ENCODE measurements around the gene TMEM38B.
"Not testable (repeated sequence)": the region's sequence is repeated elsewhere in the genome, so short reads cannot be mapped to it uniquely, and the experiment has no call there.

The TMEM38B gene

GRCh38 chr9:105725370-105725769 lies 31.0 kb downstream of the TMEM38B start:
- DNase-seq: no peak

GRCh38 chr9:105728230-105728629 lies 33.9 kb downstream of the TMEM38B start:
- not testable (repeated sequence) for DNase-seq

- DNase-seq: not testable (repeated sequence)
Observed at GRCh38 chr9:105731420-105731819, 37.1 kb downstream of the TMEM38B start.

DNA sequence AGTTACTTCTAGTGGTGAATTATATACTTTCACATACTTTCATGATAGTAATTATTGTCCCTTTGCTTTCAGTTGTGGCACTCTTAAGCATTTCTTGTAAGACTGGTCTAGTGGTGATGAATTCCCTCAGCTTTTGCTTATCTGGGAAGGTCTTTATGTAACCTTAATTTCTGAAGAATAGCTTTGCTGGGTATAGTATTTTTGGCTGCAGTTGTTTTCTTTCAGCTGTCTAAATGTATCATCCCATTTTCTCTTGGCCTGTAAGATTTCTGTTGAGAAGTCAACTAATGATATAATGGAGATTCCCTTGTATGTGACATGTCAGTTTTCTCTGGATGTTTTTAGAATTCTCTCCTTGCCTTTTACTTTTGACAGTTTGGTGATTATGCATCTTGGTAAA lies 41.0 kb downstream of the TMEM38B start:
- no peak for DNase-seq

DNA sequence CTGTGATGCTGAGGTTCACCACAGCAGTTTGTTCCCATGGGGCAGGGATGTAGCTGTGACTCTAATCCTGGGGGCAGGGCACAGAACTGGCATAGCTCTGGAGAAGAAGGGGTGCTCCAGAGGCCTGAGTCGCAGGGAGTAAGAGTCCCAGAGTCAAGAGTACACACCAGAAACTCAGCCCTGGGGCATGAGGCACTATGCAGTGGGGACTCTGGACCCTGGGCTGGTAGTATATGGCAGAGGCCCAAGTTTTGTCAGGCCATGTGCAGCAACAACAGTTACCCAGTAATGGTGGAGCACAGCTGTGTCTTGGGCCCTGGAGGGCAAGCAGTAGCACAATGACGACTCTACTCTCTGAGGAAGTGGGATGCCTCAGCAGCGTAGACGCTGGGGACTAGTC lies 42.9 kb downstream of the TMEM38B start:
- DNase-seq: no peak

DNA sequence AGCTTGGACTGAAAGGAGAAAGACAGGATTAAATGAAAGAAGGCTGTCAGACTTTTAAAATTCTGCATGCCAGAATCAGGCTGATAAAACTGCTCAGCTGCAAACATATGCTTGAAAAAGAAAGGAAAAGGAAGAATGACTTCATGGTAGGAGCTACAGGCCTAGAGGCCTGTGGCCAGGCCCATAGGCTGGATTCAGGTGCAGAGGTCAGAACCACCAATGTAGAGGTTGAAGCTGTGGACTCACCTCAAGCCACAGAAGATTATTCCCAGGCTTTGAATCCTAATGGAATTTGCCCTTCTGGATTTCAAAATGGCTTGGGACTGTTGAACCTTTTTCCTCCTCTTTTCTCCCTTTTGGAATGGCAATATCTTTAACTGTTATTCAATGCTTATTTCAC lies 47.7 kb downstream of the TMEM38B start:
- DNase-seq: no peak

DNA sequence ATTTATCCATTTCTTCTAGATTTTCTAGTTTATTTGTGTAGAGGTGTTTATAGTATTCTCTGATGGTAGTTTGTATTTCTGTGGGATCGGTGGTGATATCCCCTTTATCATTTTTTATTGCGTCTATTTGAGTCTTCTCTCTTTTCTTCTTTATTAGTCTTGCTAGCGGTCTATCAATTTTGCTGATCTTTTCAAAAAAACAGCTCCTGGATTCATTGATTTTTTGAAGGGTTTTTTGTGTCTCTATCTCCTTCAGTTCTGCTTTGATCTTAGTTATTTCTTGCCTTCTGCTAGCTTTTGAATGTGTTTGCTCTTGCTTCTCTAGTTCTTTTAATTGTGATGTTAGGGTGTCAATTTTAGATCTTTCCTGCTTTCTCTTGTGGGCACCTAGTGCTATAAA lies 53.0 kb downstream of the TMEM38B start:
- not testable (repeated sequence) for DNase-seq

DNA sequence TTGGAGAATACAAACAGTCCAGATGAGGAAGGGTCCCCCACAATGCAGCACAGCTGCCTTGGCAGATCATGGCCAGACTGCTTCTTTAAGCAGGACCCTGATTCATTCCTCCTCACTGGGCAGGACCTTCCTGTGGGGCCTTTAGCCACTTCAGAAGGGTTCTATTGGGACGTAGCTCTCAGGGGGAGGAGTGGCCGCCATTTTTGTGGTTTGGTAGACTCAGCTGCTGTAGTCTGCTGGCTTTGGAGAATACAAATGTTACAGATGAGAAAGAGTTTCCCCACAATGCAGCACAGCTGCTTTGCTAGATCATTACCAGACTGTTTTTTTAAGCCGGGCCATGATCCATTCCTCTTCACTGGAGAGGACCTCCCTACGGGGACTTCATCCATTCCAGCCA lies 57.4 kb downstream of the TMEM38B start:
- no peak for DNase-seq

GRCh38 chr9:105757496-105758251 lies 63.3 kb downstream of the TMEM38B start:
- DNase-seq: no peak

DNA sequence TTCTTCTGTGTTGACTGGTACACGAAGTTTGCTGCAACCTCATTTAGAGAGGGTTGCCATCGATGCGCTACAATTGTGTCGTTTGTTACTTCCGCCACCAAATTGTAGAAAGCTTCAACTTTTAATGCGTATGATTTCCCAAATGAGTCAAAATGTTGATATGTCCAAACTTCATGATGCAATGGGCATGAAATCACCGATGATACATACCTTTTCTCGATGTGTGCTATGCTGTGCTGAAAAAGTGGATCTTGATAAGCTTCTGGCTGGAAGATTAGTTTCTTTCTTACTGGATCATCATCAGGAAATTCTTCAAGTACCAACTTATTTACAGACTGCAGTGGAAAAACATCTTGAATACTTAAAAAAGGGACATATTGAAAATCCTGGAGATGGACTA lies 65.7 kb downstream of the TMEM38B start:
- no peak for DNase-seq

DNA sequence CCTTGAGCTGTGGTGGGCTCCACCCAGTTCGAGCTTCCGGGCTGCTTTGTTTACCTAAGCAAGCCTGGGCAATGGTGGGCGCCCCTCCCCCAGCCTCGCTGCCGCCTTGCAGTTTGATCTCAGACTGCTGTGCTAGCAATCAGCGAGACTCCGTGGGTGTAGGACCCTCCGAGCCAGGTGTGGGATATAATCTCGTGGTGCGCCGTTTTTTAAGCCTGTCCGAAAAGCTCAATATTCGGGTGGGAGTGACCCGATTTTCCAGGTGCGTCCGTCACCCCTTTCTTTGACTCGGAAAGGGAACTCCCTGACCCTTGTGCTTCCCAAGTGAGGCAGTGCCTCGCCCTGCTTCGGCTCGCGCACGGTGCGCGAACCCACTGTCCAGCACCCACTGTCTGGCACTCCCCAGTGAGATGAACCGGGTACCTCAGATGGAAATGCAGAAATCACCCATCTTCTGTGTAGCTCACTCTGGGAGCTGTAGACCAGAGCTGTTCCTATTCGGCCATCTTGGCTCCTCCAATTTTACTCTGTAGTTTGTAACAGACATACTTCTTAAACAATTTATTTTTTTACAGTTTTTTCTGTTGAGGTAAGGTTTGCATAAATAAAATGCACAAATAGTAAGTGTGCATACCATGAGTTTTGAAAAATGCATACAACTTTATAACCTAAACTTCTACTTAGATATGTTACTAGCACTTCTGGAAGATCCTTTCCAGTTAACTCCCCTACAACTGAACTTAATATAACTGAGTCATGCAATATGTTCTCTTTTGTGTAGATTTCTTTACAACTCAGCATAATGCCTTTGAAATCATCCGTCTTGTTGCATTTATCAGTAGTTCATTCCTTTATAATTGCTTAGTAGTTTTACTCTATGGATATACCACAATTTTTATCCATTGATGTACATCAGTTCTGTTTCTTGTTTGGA lies 88.5 kb downstream of the TMEM38B start:
- not testable (repeated sequence) for DNase-seq

DNA sequence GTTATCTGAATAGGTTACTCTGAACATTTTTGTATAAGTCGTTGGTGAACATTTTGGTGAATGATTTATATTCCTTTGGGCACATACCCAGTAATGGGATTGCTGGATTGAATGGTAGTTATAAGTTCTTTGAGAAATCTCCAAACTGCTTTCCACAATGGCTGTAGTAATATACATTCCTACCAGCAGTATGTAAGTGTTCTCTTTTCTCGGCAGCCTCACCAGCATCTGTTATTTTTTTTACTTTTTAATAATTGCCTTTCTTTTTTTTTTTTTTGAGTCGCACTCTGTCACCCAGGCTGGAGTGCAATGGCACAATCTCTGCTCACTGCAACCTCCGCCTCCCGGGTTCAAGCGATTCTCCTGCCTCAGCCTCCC lies 89.1 kb downstream of the TMEM38B start:
- DNase-seq: not testable (repeated sequence)

DNA sequence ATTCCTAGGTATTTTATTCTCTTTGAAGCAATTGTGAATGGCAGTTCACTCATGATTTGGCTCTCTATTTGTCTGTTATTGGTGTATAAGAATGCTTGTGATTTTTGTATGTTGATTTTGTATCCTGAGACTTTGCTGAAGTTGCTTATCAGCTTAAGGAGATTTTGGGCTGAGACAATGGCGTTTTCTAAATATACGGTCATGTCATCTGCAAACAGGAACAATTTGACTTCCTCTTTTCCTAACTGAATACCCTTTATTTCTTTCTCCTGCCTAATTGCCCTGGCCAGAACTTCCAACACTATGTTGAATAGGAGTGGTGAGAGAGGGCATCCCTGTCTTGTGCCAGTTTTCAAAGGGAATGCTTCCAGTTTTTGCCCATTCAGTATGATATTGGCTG lies 92.5 kb downstream of the TMEM38B start:
- not testable (repeated sequence) for DNase-seq

GRCh38 chr9:105816202-105816744 lies 121.9 kb downstream of the TMEM38B start:
- DNase-seq: no peak

- no peak for DNase-seq
Observed at GRCh38 chr9:105816981-105817380, 122.6 kb downstream of the TMEM38B start.

- DNase-seq: no peak
Observed at GRCh38 chr9:105818903-105819302, 124.6 kb downstream of the TMEM38B start.

GRCh38 chr9:105822814-105823213 lies 128.5 kb downstream of the TMEM38B start:
- no peak for DNase-seq

Data from NCI-H510A (cell line).